Midbrain (tissue), 1 donor: ENCODE results near the gene FAM234A.

Source experiments
- DNase-seq: peaks from one replicate; lab custom pipeline; 2025; lab: John Stamatoyannopoulos, UW

The FAM234A gene

GRCh38 chr16:301235-301634 lies 66.6 kb downstream of the FAM234A start:
- DNase-seq, result no peak

- no peak for DNase-seq
Measured at GRCh38 chr16:301950-302349, 67.3 kb downstream of the FAM234A start.

DNA sequence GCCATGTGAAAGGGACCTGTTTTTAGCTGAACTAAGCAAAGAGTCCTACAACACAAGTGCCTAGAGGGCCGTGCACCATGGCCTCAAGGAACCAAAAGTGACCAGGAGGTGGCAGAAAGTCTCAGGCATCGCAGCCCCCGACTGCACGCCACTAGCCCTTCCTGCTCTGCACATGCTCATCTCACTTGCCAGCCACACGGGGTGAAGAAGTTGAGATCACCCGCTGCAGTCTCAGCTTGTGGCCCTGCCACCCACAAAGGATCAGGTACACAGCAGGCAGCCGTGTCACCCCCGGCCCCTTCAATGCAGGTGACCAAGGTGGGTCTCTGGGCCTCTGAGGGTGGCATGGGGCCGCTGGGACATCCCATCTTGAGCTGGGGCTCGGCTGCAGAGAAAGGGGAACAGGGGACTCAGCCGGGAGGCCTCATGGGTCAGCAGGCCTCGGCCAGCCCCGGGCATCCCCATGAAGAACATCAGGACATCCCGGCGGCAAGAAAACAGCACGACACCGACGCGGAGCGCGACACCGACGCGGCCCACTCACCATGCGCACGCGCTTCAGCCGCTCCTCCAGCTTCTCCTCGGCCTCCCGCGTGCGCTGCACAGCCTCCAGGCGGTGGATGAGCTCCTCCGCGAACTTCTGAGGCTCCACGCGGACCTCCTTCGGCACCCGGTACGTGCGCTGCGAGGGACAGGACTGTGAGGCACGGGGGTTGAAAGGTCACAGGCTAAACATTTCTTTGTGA lies 69.3 kb downstream of the FAM234A start:
- DNase-seq, result no peak

GRCh38 chr16:305916-306626 lies 71.5 kb downstream of the FAM234A start:
- no peak for DNase-seq

GRCh38 chr16:306911-307370 lies 72.3 kb downstream of the FAM234A start:
- DNase-seq, result no peak

DNA sequence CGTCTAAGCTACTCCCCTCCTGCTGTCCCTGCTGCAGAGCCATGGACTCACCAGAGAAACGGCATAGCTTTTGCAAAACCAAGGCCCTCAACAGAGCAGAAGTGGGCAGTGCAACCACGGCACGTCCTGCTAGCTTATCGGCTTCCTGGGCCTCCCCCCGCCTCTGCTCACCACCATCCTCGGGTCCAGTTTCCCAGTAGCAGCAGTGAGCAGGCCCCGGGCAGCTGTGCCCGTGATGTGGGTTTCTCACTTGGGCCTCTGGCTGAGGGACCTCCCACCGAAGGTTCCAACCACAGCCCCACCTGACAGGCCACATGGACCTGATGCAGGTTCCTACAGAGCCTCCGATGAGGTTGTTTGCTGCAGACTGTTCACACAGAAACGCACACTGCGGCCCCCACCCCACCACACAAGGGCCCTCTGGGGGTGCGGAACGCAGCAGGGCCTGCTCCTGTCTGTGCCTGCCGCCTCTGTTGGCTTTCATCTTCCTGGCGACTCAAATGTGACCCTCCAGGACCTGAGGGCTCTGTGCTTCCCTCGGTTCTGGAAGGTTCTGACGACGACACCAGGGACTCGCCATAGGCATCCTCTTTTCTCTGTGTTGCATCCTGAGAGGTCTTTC lies 73.2 kb downstream of the FAM234A start:
- no peak for DNase-seq

- no peak for DNase-seq
Measured at GRCh38 chr16:309476-309875, 74.9 kb downstream of the FAM234A start.

DNA sequence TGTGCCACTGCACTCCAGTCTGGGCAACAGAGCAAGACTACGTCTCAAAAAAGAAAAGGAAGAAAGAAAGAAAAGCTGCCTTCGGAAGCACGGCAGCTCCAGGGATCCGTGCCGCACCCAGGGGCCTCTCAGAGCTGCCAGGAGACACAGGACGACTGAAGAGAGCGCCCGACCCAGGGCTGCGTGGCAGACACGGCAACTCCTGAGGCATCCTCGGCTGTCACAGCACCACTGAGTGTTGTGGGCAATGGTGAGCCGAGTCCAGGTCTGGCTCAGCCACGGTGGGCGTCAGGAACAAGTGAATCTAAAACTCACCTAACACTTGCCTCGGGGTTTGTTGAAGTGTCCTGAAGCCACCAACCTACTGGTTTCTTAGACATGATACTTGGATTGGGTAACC lies 77.1 kb downstream of the FAM234A start:
- no peak for DNase-seq

DNA sequence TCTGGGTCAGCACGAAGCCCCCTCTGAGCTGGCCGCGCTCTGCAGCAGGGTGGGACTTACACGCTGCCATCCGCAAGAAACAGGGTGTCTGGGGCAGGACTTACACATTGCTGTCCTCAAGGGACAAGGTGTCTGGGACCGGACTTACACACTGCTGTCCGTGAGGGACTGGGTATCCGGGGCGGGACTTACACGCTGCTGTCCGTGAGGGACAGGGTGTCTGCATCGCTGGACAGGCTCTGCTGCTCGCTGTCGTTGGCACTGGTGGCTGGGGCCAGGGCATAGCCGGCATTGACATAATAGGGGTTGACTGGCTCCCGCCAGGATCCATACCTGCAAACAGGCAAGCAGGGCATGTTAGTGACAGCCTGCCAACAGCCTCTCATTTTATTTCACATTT lies 79.7 kb downstream of the FAM234A start:
- no peak for DNase-seq

GRCh38 chr16:314795-315299 lies 80.2 kb downstream of the FAM234A start:
- DNase-seq, result no peak
